ENCODE data around the gene CDH19. TPM values are rescaled to one million over a fixed set of nuclear protein-coding genes. Genes with fewer than 3 reads are reported as not detected.

The CDH19 gene
- total RNA-seq, 6 experiments from 2014 or later = not detected

DNA sequence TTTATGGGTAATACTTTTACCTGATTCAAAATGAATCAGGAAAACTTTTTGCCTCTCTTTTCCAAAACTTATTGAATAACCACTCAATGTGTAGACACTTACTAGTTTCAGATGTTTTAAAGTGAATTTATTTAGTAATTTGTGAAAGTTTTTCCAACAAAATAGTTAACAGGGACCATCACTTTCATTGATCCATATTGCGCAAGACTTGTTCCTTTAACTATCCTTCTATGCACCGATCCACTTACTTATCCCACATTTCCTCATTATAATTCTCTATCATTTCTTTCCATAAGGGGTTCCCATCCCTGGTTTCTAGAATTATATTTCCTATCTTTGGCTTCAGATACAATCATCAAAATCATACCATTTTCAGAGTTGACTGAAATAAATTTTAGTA lies 48.3 kb downstream of the CDH19 start:
- Mint-ChIP-seq H3K4me1 (ENCODE audit: low read depth) (no peaks in the 10 kb centered on the region), H3K27me3 (ENCODE audit: insufficient read depth) (no peaks in the 10 kb centered on the region), H3K4me3 (no peak overlapping the region), H3K9me3 (peaks cover 10% of the 10 kb centered on the region), H3K36me3 (ENCODE audit: low read depth) (no peaks in the 10 kb centered on the region), H3K27ac (no peak overlapping the region)
- TF ChIP-seq, protein P1, sequence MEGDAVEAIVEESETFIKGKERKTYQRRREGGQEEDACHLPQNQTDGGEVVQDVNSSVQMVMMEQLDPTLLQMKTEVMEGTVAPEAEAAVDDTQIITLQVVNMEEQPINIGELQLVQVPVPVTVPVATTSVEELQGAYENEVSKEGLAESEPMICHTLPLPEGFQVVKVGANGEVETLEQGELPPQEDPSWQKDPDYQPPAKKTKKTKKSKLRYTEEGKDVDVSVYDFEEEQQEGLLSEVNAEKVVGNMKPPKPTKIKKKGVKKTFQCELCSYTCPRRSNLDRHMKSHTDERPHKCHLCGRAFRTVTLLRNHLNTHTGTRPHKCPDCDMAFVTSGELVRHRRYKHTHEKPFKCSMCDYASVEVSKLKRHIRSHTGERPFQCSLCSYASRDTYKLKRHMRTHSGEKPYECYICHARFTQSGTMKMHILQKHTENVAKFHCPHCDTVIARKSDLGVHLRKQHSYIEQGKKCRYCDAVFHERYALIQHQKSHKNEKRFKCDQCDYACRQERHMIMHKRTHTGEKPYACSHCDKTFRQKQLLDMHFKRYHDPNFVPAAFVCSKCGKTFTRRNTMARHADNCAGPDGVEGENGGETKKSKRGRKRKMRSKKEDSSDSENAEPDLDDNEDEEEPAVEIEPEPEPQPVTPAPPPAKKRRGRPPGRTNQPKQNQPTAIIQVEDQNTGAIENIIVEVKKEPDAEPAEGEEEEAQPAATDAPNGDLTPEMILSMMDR (IDR thresholded peaks at IDR 0.05) = no peak
- DNase-seq = no peak

DNA sequence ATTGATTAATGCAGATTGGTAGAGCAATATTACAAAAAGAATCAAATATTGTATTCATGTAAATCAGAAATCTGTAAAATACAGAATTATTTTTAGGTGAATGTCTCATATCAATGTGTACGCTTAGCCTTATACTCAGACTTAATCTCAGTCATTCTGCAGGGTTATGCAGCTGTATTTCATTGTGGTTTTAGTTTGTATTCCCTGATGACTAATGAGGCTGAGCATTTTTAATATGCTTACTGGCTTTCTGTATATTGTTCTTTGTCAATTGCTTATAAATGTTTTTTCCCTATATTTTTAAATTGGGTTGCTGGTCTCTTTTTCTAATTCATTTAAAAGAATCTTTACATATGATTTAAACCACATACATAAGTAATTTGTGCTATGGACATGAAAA lies 50.1 kb downstream of the CDH19 start:
- H3K27ac Mint-ChIP-seq = no peak overlapping the region
- no peaks in the 10 kb centered on the region for H3K4me1 Mint-ChIP-seq (ENCODE audit: low read depth)
- H3K4me3 Mint-ChIP-seq = no peak overlapping the region
- DNase-seq = no peak
- H3K9me3 Mint-ChIP-seq = peaks cover 11% of the 10 kb centered on the region
- H3K36me3 Mint-ChIP-seq (ENCODE audit: low read depth) = no peaks in the 10 kb centered on the region
- TF ChIP-seq, protein P1 (IDR thresholded peaks at IDR 0.05) = no peak
- no peaks in the 10 kb centered on the region for H3K27me3 Mint-ChIP-seq (ENCODE audit: insufficient read depth)

DNA sequence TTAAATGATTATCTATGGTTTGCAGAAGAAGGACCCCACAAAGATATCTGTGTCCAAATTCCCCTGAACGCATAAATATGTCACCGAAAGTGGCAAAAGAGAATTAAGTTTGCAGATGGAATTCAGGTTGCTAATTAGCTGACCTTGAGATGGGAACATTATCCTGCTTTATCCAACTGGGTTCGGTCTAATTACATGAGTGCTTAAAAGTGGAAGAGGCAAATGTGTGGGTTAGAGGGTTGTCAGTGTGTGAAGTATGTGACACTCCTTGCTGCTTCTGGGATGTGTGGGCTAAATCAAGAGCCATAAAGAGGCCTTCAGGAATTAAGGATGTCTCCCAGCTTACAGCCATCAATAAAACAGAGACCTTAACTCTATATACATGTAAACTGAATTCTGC lies 53.5 kb downstream of the CDH19 start:
- Mint-ChIP-seq H3K4me3 (no peak overlapping the region), H3K27ac (no peak overlapping the region), H3K27me3 (ENCODE audit: insufficient read depth) (no peaks in the 10 kb centered on the region), H3K36me3 (ENCODE audit: low read depth) (no peaks in the 10 kb centered on the region), H3K9me3 (peaks cover 17% of the 10 kb centered on the region), H3K4me1 (ENCODE audit: low read depth) (no peaks in the 10 kb centered on the region)
- DNase-seq = no peak
- TF ChIP-seq, protein P1 (IDR thresholded peaks at IDR 0.05) = no peak

DNA sequence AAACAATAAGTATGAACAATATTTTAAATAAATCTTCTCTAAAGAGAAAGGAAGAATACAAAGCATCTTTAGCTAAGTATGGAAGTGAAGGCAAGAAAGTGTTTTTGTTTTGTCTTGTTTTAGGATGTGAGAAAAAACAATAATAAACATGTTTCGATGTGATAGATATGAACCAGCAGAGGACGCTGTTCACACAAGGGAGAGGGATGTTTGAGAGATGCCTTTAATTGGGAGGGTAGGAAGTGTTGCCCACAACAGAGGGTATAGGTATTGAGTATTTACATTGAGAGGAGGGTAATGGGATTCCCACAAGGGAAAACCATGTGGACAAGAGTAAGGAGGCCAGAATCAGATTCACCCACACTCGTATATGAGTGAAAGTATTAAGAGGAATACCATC lies 55.1 kb downstream of the CDH19 start:
- Mint-ChIP-seq H3K9me3 (peaks cover 25% of the 10 kb centered on the region), H3K36me3 (ENCODE audit: low read depth) (no peaks in the 10 kb centered on the region), H3K27me3 (ENCODE audit: insufficient read depth) (no peaks in the 10 kb centered on the region), H3K4me1 (ENCODE audit: low read depth) (no peaks in the 10 kb centered on the region), H3K27ac (no peak overlapping the region), H3K4me3 (no peak overlapping the region)
- DNase-seq = no peak
- TF ChIP-seq, protein P1 (IDR thresholded peaks at IDR 0.05) = 0 out of 2 replicates have a peak, but pooled peaks have one; percentile 18

DNA sequence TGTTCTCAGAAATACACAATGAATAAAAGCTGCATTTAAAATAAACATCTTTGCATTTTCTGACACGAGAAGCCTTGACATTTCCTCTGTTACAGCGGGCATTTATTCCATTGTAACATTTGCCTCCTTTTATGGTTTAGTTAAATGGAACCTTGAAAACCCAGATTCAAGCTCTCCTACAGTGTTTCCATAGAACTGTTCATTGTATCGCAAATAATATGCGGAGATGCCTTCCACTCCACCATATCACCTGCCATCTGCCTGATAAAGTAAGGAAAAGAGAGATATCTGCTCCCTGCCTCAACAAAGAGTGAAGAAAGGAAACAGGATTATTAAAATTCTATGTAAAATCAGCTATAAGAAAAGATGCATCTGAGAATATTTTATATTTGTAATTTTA lies 69.8 kb downstream of the CDH19 start:
- Mint-ChIP-seq H3K4me3 (no peak overlapping the region), H3K27me3 (ENCODE audit: insufficient read depth) (no peaks in the 10 kb centered on the region), H3K9me3 (peaks cover 22% of the 10 kb centered on the region), H3K36me3 (ENCODE audit: low read depth) (no peaks in the 10 kb centered on the region; the same call in 1 of the 2 replicates), H3K27ac (no peak overlapping the region), H3K4me1 (ENCODE audit: low read depth) (no peaks in the 10 kb centered on the region)
- DNase-seq = no peak
- TF ChIP-seq, protein P1 (IDR thresholded peaks at IDR 0.05) = no peak

DNA sequence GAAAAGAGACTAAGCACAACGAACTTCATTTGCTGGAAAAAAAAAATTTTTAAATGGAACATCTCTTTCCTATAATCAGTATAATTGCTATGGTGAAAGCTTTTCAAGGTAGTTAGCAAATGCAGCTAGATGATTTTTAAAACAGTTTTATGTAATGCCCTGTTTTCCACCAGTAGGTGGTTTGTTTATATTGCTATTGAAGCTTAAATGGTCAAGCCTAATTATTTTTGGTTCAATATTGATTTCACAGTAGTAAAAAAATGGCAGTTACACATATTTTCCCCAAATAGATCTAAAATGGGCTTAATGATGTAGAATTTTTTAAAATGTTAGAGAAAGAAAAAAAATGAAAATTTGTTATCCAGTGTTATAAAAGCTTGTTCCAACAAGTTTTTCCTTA lies 70.2 kb downstream of the CDH19 start:
- H3K9me3 Mint-ChIP-seq = peaks cover 18% of the 10 kb centered on the region
- DNase-seq = no peak
- no peak overlapping the region for H3K27ac Mint-ChIP-seq
- TF ChIP-seq, protein P1 (IDR thresholded peaks at IDR 0.05) = no peak
- H3K36me3 Mint-ChIP-seq (ENCODE audit: low read depth) = no peaks in the 10 kb centered on the region; the same call in 1 of the 2 replicates
- no peaks in the 10 kb centered on the region for H3K4me1 Mint-ChIP-seq (ENCODE audit: low read depth)
- no peak overlapping the region for H3K4me3 Mint-ChIP-seq
- no peaks in the 10 kb centered on the region for H3K27me3 Mint-ChIP-seq (ENCODE audit: insufficient read depth)
